Adrenal gland (tissue), 12 donors: ENCODE results near the gene SYK. TPM values are rescaled to one million over a fixed set of nuclear protein-coding genes. Genes with fewer than 3 reads are reported as not detected.

Source experiments
- DNase-seq, 7 donors: peaks; one replicate each; pipeline ENCODE4 v3.0.0-alpha.2; 2019 to 2020
- H3K27ac ChIP-seq, 5 donors: fragments of 200-600 bp; sonication (generic) in 4 of 5; 1 replicate in 3 of 5; 2 replicates in 2 of 5; pipeline versions ENCODE4 v1.5.1 to v1.8.0; 2016 to 2020; ENCODE audit warnings: mild to moderate bottlenecking in 1 of 5
- H3K27me3 ChIP-seq: fragments of 200-600 bp; 2 replicates; pipeline ENCODE4 v1.8.0; 2021
- H3K36me3 ChIP-seq, 2 donors: fragments of 200-600 bp; replicated peaks in 1 of 2; 1 replicate in 1 of 2; 2 replicates in 1 of 2; pipeline versions ENCODE4 v1.5.1 to v1.8.0; 2018 to 2022
- H3K4me1 ChIP-seq, 2 donors: fragments of 200-600 bp; replicated peaks in 1 of 2; 1 replicate in 1 of 2; 2 replicates in 1 of 2; pipeline versions ENCODE4 v1.5.1 to v1.8.0; 2018 to 2021
- H3K4me3 ChIP-seq, 4 donors: fragments of 200-600 bp; sonication (generic) in 3 of 4; one replicate each; pipeline ENCODE4 v1.5.1; 2016 to 2018
- H3K9me3 ChIP-seq, 3 donors: fragments of 200-600 bp; sonication (generic) in 1 of 3; replicated peaks in 1 of 3; 1 replicate in 2 of 3; 2 replicates in 1 of 3; pipeline versions ENCODE4 v1.5.1 to v1.8.0; 2016 to 2021
- POLR2A ChIP-seq, 2 donors: fragments of 450-650 bp; IDR thresholded peaks; one replicate each; pipeline ENCODE4 v1.6.1; 2017; ENCODE audit warnings: antibody characterized with exemption in 2 of 2, mild to moderate bottlenecking in 2 of 2, moderate library complexity in 1 of 2
- WGBS, 4 donors: extraction: QIAGEN DNeasy Blood & Tissue Kit in 2 of 4; methylation state at CpG; one replicate each; pipeline versions ENCODE4 v1.1.5 to v1.1.7; 2013 to 2017; 5-methylcytosine and 5-hydroxymethylcytosine counted together
- intact Hi-C, 2 donors: fragments of 100-400 bp; cut with DNase I; formaldehyde crosslinking; loops; one replicate each; pipeline versions ENCODE4 v1.14.1 to v1.15.0; 2022 to 2023
- polyA plus RNA-seq, 3 donors: library from polyadenylated mRNA; stranded (reverse); fragments of 200-250 nt in 2 of 3; fragments of 350-450 nt in 1 of 3; fragmentation: Illumina TruSeq in 1 of 3; extraction: RNeasy Lipid Tissue Mini Kit (QIAGEN cat#74804) in 1 of 3; gene quantifications; one replicate each; pipeline ENCODE4 v1.2.3, GENCODE V29; 2013 to 2014
- total RNA-seq, 9 donors: library from RNA; depleted of rRNA in 4 of 9; stranded (reverse); fragments of >200 nt in 4 of 9; fragments of 120-200 nt in 1 of 9; fragmentation: NEBNext Ultra II Directional in 1 of 9; extraction: Animal tissue kit (Norgen Biotek cat#: 25700) in 1 of 9; gene quantifications; one replicate each; pipeline versions ENCODE4 v1.1.0 to v1.2.4, GENCODE V29; 2013 to 2023
- TF ChIP-seq, protein P1 (sequence below), 6 experiments: fragments of 450-650 bp in 4 of 6; fragments of 200-600 bp in 2 of 6; sonication (generic) in 1 of 6; IDR thresholded peaks; 1 replicate in 5 of 6; 2 replicates in 1 of 6; pipeline versions ENCODE4 v1.5.1 to v1.8.0; 2016 to 2021; ENCODE audit warnings: antibody characterized with exemption in 6 of 6, mild to moderate bottlenecking in 2 of 6, moderate library complexity in 1 of 6
- donor health status: healthy with polysubstance abuse.
- donor health status: Bipolar disorder and iron deficiency.
- donor health status: DM: yes; HTN: yes; CAD: no.
- donor health status: DM: no; HTN: no; CAD: no.
- donor health status: DM: no; HTN: no; CAD: no.
- donor health status: DM: yes; HTN: yes; CAD: no.

The SYK gene
- total and polyA plus RNA-seq, 12 donors: 2.0 to 21.5 (median 14.1) TPM

GRCh38 chr9:90841213-90841612 lies 39.6 kb downstream of the SYK start:
- Histone ChIP-seq H3K27me3 (no peaks in the 10 kb centered on the region), H3K4me3 (no peak overlapping the region), H3K9me3 (no peaks in the 10 kb centered on the region), H3K4me1 (no peaks in the 10 kb centered on the region), H3K36me3 (no peaks in the 10 kb centered on the region), H3K27ac (no peak overlapping the region)
- TF ChIP-seq, protein P1, sequence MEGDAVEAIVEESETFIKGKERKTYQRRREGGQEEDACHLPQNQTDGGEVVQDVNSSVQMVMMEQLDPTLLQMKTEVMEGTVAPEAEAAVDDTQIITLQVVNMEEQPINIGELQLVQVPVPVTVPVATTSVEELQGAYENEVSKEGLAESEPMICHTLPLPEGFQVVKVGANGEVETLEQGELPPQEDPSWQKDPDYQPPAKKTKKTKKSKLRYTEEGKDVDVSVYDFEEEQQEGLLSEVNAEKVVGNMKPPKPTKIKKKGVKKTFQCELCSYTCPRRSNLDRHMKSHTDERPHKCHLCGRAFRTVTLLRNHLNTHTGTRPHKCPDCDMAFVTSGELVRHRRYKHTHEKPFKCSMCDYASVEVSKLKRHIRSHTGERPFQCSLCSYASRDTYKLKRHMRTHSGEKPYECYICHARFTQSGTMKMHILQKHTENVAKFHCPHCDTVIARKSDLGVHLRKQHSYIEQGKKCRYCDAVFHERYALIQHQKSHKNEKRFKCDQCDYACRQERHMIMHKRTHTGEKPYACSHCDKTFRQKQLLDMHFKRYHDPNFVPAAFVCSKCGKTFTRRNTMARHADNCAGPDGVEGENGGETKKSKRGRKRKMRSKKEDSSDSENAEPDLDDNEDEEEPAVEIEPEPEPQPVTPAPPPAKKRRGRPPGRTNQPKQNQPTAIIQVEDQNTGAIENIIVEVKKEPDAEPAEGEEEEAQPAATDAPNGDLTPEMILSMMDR (IDR thresholded peaks at IDR 0.05): no peak
- TF ChIP-seq POLR2A (IDR thresholded peaks at IDR 0.05): no peak
- DNase-seq: no peak
- intact Hi-C loops: no loop called here
- 74 to 86% (median 82%) methylated on average over 5 of the region's 5 CpGs for WGBS, 4 donors

GRCh38 chr9:90841615-90842014 lies 40.0 kb downstream of the SYK start:
- Histone ChIP-seq H3K4me1 (no peaks in the 10 kb centered on the region), H3K9me3 (no peaks in the 10 kb centered on the region), H3K27ac (no peak overlapping the region), H3K27me3 (no peaks in the 10 kb centered on the region), H3K36me3 (no peaks in the 10 kb centered on the region), H3K4me3 (no peak overlapping the region)
- DNase-seq: no peak
- intact Hi-C loops: no loop called here
- TF ChIP-seq, protein P1 (IDR thresholded peaks at IDR 0.05): no peak
- TF ChIP-seq POLR2A (IDR thresholded peaks at IDR 0.05): no peak
- whole genome bisulfite sequencing, 4 donors: 84 to 93% (median 90%) methylated on average over 1 of the region's 1 CpG

GRCh38 chr9:90842176-90842777 lies 40.7 kb downstream of the SYK start:
- intact Hi-C loops: no loop called here
- Histone ChIP-seq H3K27ac (no peak overlapping the region), H3K9me3 (no peaks in the 10 kb centered on the region), H3K4me3 (no peak overlapping the region), H3K4me1 (no peaks in the 10 kb centered on the region), H3K27me3 (no peaks in the 10 kb centered on the region), H3K36me3 (no peaks in the 10 kb centered on the region)
- no peak for DNase-seq
- no peak for TF ChIP-seq POLR2A (IDR thresholded peaks at IDR 0.05)
- TF ChIP-seq, protein P1 (IDR thresholded peaks at IDR 0.05): no peak
- 82 to 87% (median 85%) methylated on average over 7 of the region's 7 CpGs for WGBS, 4 donors

GRCh38 chr9:90842996-90843395 lies 41.4 kb downstream of the SYK start:
- WGBS, 4 donors: 67 to 93% (median 74%) methylated on average over 6 to 14 of the region's 14 CpGs
- intact Hi-C loops: no loop called here
- Histone ChIP-seq H3K36me3 (no peaks in the 10 kb centered on the region), H3K4me1 (no peaks in the 10 kb centered on the region), H3K27me3 (no peaks in the 10 kb centered on the region), H3K4me3 (no peak overlapping the region), H3K9me3 (no peaks in the 10 kb centered on the region), H3K27ac (no peak overlapping the region)
- TF ChIP-seq POLR2A (IDR thresholded peaks at IDR 0.05): no peak
- TF ChIP-seq, protein P1 (IDR thresholded peaks at IDR 0.05): no peak
- no peak for DNase-seq
